Central memory CD8-positive, alpha-beta T cell (primary cell): Measurements from ENCODE around the gene SNAP29.
"Not testable (repeated sequence)": the region's sequence is repeated elsewhere in the genome, so short reads cannot be mapped to it uniquely, and the experiment has no call there.

Experiments used
- ATAC-seq: fragments of 150-1000 bp; cut with Tn5 transposase; replicated peaks from 2 replicates; pipeline ENCODE4 v1.10.0; 2022; ENCODE audit warnings: mild to moderate bottlenecking, moderate FRiP score, moderate number of reproducible peaks; ENCODE audit not compliant: poor library complexity, severe bottlenecking; ENCODE audit errors: extremely low read depth
- DNase-seq, 2 donors: peaks; one replicate each; pipeline ENCODE4 v3.0.0; 2021; ENCODE audit warnings: low spot score in 2 of 2
- H3K27ac Mint-ChIP-seq: one replicate; pipeline ENCODE4 v1.8.0; 2022; ENCODE audit warnings: low read depth, mild to moderate bottlenecking, moderate library complexity, mixed read lengths
- H3K27me3 Mint-ChIP-seq: one replicate; pipeline ENCODE4 v1.8.0; 2022; ENCODE audit warnings: mixed read lengths
- H3K36me3 Mint-ChIP-seq: one replicate; pipeline ENCODE4 v1.8.0; 2022; ENCODE audit warnings: mild to moderate bottlenecking, moderate library complexity, mixed read lengths; ENCODE audit not compliant: insufficient read depth
- H3K4me1 Mint-ChIP-seq: one replicate; pipeline ENCODE4 v1.8.0; 2022; ENCODE audit warnings: mixed read lengths
- H3K4me3 Mint-ChIP-seq: one replicate; pipeline ENCODE4 v1.8.0; 2022; ENCODE audit warnings: mild to moderate bottlenecking, moderate library complexity, mixed read lengths
- H3K9me3 Mint-ChIP-seq: one replicate; pipeline ENCODE4 v1.8.0; 2022; ENCODE audit warnings: mixed read lengths

Gene SNAP29

GRCh38 chr22:20822240-20822639 lies 36.6 kb upstream of the SNAP29 start:
- no peak overlapping the region for H3K4me3 Mint-ChIP-seq
- no peak overlapping the region for H3K27ac Mint-ChIP-seq
- H3K4me1 Mint-ChIP-seq = no peaks in the 10 kb centered on the region
- ATAC-seq (no peak), DNase-seq (no peak)
- peaks cover 44% of the 10 kb centered on the region for H3K36me3 Mint-ChIP-seq
- H3K27me3 Mint-ChIP-seq = no peaks in the 10 kb centered on the region
- H3K9me3 Mint-ChIP-seq = no peaks in the 10 kb centered on the region

GRCh38 chr22:20823264-20823663 lies 35.5 kb upstream of the SNAP29 start:
- ATAC-seq = no peak
- Mint-ChIP-seq H3K9me3 (no peaks in the 10 kb centered on the region), H3K4me3 (no peak overlapping the region), H3K27me3 (no peaks in the 10 kb centered on the region), H3K36me3 (peaks cover 42% of the 10 kb centered on the region), H3K4me1 (no peaks in the 10 kb centered on the region), H3K27ac (no peak overlapping the region)
- no peak for DNase-seq

DNA sequence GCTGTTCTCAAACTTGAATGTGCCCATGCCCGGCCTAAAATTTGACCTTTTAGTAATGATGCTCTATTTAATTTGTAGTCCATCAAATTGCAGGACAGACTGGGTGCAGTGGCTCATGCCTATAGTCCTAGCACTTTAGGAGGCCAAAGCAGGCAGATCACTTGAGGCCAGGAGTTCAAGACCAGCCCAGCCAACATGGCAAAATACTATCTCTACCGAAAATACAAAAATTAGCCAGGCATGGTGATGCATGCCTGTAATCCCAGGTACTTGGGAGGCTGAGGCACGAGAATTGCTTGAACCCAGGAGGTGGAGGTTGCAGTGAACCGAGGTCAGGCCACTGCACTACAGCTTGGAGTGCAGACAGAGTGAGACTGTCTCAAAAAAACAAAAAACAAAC lies 33.6 kb upstream of the SNAP29 start:
- H3K36me3 Mint-ChIP-seq = peaks cover 41% of the 10 kb centered on the region
- not testable (repeated sequence) for H3K4me3 Mint-ChIP-seq, ATAC-seq, DNase-seq, H3K27ac Mint-ChIP-seq, H3K27me3 Mint-ChIP-seq, H3K9me3 Mint-ChIP-seq, H3K4me1 Mint-ChIP-seq

DNA sequence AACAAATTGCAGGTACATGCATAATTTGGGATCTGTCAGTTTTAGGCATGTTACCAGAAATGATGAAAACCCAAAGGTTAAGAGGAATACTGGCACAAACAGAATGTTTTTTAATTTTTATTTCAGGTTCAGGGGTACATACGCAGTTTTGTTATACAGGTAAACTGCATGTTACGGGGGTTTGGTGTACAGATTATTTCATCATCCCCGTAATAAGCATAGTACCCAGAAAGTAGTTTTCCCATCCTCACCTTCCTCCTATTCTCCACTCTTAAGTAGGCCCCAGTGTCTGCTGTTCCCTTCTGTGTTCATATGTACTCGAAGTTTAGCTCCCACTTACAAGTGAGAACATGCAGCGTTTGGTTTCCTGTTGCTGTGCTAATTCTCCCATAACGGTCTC lies 33.2 kb upstream of the SNAP29 start:
- DNase-seq (no peak), ATAC-seq (no peak)
- Mint-ChIP-seq H3K27ac (no peak overlapping the region), H3K9me3 (no peaks in the 10 kb centered on the region), H3K27me3 (no peaks in the 10 kb centered on the region), H3K4me1 (no peaks in the 10 kb centered on the region), H3K36me3 (peaks cover 42% of the 10 kb centered on the region), H3K4me3 (no peak overlapping the region)

- DNase-seq, ATAC-seq, H3K27me3 Mint-ChIP-seq, H3K4me1 Mint-ChIP-seq, H3K27ac Mint-ChIP-seq, H3K9me3 Mint-ChIP-seq, H3K4me3 Mint-ChIP-seq: not testable (repeated sequence)
- H3K36me3 Mint-ChIP-seq = peaks cover 48% of the 10 kb centered on the region
These were observed 32.2 kb upstream of the SNAP29 start for GRCh38 chr22:20826373-20827152.

DNA sequence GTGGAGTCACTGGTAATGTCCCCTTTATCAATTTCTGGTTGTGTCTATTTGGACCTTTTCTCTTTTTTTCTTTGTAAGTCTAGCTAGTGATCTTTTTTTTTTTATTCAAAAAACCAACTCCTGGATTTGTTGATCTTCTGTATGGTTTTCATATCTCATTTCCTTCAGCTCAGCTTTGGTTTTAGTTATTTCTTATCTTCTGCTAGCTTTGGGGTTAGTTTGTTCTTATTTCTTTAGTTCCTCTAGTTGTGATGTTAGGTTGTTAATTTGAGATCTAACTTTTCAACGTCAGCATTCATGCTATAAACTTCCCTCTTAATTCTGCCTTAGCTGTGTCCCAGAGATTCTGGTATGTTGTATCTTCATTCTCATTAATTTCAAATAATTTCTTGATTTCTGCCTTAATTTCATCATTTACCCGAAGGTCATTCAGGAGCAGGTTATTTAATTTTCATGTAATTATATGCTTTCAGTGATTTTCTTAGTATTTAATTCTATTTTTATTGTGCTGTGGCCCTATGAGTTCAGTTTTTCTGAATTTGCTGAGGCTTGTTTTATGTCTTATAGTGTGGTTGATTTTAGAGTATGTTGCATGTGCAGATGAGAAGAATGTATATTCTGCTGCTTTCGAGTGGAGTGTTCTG lies 29.2 kb upstream of the SNAP29 start:
- DNase-seq (no peak), ATAC-seq (no peak)
- Mint-ChIP-seq H3K4me3 (no peak overlapping the region), H3K9me3 (no peaks in the 10 kb centered on the region), H3K27ac (no peak overlapping the region), H3K27me3 (no peaks in the 10 kb centered on the region), H3K36me3 (peaks cover 51% of the 10 kb centered on the region), H3K4me1 (peaks cover 6% of the 10 kb centered on the region)

- Mint-ChIP-seq H3K36me3 (peaks cover 44% of the 10 kb centered on the region), H3K27ac (no peak overlapping the region)
- no peak for ATAC-seq
These were observed 25.6 kb upstream of the SNAP29 start for GRCh38 chr22:20833225-20833665.

GRCh38 chr22:20834206-20834605 lies 24.6 kb upstream of the SNAP29 start:
- Mint-ChIP-seq H3K9me3 (no peaks in the 10 kb centered on the region), H3K27ac (peak overlapping the region; percentile 25), H3K36me3 (peaks cover 38% of the 10 kb centered on the region), H3K27me3 (no peaks in the 10 kb centered on the region), H3K4me1 (peaks cover 12% of the 10 kb centered on the region), H3K4me3 (no peak overlapping the region)
- no peak for ATAC-seq
- DNase-seq = no peak

More at GRCh38 chr22:20833225-20833665, 25.6 kb upstream of the SNAP29 start:
- no peak for DNase-seq
- H3K27me3 Mint-ChIP-seq = no peaks in the 10 kb centered on the region
- peaks cover 7% of the 10 kb centered on the region for H3K4me1 Mint-ChIP-seq
- H3K4me3 Mint-ChIP-seq = no peak overlapping the region
- no peaks in the 10 kb centered on the region for H3K9me3 Mint-ChIP-seq

DNA sequence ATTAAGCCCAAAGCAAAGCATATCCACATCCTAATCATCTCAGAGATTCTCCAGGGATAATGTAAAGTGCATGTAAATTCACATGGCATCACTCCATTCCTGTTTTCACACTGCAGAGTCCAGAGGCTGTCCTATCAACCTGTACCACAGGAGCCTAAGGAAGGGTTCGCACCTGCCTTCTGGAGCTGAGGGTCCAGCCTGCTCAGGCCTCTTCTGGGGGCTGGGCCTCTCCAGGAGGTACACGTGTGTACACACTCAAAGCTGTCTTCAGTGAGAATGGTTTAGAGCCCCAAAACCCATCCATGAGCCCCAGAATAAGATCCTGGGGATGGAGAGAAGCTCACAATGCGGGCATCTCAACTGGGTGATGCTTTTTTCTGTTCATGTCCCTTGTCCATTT lies 24.1 kb upstream of the SNAP29 start:
- ATAC-seq (no peak), DNase-seq (no peak)
- Mint-ChIP-seq H3K4me1 (peaks cover 15% of the 10 kb centered on the region), H3K36me3 (peaks cover 38% of the 10 kb centered on the region), H3K4me3 (no peak overlapping the region), H3K27me3 (no peaks in the 10 kb centered on the region), H3K9me3 (no peaks in the 10 kb centered on the region), H3K27ac (peak overlapping the region; percentile 75)

DNA sequence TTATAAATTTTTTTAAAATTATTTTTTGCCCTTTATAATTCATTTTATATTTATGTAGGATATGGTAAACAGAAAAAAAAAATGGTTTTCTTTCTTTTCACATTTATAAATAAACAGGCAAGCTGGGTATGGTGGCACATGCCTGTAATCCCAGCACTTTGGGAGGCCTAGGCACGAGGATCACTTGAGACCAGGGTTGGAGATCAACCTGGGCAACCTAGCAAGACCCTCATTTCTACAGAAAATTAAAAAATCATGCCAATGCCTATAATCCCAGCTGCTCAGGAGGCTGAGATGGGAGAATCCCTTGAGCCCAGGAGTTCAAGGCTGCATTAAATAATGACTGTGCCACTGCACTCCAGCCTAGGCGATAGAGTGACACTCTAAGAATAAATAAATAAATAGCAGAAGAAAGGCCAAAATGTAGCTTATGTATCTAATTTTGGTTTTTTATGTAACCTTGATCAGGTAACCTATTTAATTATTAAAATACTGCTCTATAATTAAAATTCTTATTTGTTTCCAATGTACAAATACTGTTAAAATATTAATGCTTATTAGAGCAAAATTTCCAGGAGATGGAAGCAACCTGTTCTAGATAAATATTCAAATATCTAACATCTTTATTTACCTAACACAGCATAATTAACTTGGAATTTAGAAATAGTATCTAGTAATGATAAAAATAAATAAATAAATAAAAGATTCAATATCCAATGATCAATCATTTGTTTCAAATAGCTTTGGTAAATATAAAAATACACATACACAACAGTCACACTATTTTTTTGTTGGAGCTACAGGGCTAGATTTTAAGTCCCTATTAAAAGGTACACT lies 21.6 kb upstream of the SNAP29 start:
- H3K27me3 Mint-ChIP-seq = no peaks in the 10 kb centered on the region
- DNase-seq = no peak
- ATAC-seq = no peak
- H3K4me3 Mint-ChIP-seq = no peak overlapping the region
- peaks cover 37% of the 10 kb centered on the region for H3K4me1 Mint-ChIP-seq
- no peak overlapping the region for H3K27ac Mint-ChIP-seq
- peaks cover 17% of the 10 kb centered on the region for H3K36me3 Mint-ChIP-seq
- no peaks in the 10 kb centered on the region for H3K9me3 Mint-ChIP-seq

GRCh38 chr22:20839354-20839753 lies 19.5 kb upstream of the SNAP29 start:
- peaks cover 44% of the 10 kb centered on the region for H3K4me1 Mint-ChIP-seq
- H3K4me3 Mint-ChIP-seq, DNase-seq, H3K27me3 Mint-ChIP-seq, H3K36me3 Mint-ChIP-seq, H3K27ac Mint-ChIP-seq, ATAC-seq, H3K9me3 Mint-ChIP-seq: not testable (repeated sequence)

DNA sequence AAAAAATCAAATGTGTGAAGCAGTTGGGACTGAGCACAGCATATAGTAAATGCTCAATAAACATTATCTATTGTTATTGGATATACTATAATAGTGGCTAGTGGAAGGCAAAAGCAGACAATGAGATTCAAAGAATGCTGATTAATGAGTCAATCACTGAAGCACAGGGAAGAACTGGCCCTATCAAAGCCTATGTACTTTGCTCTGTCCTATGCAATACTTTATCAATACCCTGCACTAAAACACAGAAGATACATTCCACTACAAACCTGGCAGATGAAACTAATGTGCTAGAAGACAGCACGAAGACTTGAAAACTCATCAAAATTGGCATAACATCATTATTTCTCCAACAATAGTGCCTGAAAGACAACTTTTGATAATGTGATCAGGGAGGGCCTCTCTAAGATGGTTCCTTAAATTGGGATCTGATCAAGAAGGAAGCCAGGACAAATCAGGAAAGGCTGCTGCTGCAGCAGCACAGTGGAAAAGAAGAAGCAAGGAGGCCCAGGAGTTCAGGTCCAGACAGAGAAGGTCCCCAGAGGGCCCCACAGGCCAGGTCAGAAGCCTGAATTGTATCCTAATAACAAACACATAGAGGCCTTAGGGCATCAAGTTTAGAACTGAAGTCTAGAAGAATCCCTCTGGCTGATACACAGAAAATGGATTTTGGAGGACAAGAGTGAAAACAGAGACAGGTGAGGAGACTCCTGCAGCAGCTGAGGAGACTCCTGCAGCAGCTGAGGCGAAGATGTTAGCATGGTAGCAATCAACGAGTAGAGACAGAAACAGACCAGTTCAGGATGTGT lies 18.8 kb upstream of the SNAP29 start:
- no peak for ATAC-seq
- DNase-seq = no peak
- peak overlapping the region; percentile 9 for H3K27ac Mint-ChIP-seq
- no peak overlapping the region for H3K4me3 Mint-ChIP-seq
- peaks cover 2% of the 10 kb centered on the region for H3K36me3 Mint-ChIP-seq
- no peaks in the 10 kb centered on the region for H3K9me3 Mint-ChIP-seq
- H3K27me3 Mint-ChIP-seq = no peaks in the 10 kb centered on the region
- peaks cover 48% of the 10 kb centered on the region for H3K4me1 Mint-ChIP-seq
